RKO (cell line): ENCODE results near the gene LPAR3.
"Not testable (repeated sequence)": the region's sequence is repeated elsewhere in the genome, so short reads cannot be mapped to it uniquely, and the experiment has no call there.

Experiments used
- DNase-seq: peaks from one replicate; pipeline ENCODE4 v3.0.0-alpha.2; 2016; ENCODE audit warnings: low spot score

LPAR3 gene

GRCh38 chr1:84907095-84907827, 14.3 kb upstream of the LPAR3 start:
- DNase-seq, result no peak

GRCh38 chr1:84902727-84903126, 9.7 kb upstream of the LPAR3 start:
- not testable (repeated sequence) for DNase-seq

- no peak for DNase-seq
These were observed 7.0 kb upstream of the LPAR3 start for GRCh38 chr1:84899969-84900368.

GRCh38 chr1:84896279-84896678, 3.3 kb upstream of the LPAR3 start:
- no peak for DNase-seq

GRCh38 chr1:84890566-84890965, 2.4 kb downstream of the LPAR3 start:
- no peak for DNase-seq

GRCh38 chr1:84889437-84889836, 3.6 kb downstream of the LPAR3 start:
- no peak for DNase-seq

- no peak for DNase-seq
These were observed 4.3 kb downstream of the LPAR3 start for GRCh38 chr1:84888753-84889152.

- DNase-seq, result no peak
These were observed 5.6 kb downstream of the LPAR3 start for GRCh38 chr1:84887261-84887934.

- DNase-seq, result no peak
These were observed 7.5 kb downstream of the LPAR3 start for GRCh38 chr1:84885469-84885868.

GRCh38 chr1:84884671-84885389, 8.2 kb downstream of the LPAR3 start:
- no peak for DNase-seq

GRCh38 chr1:84883286-84883685, 9.7 kb downstream of the LPAR3 start:
- DNase-seq, result no peak

- no peak for DNase-seq
These were observed 15.4 kb downstream of the LPAR3 start for GRCh38 chr1:84877592-84877991.

- no peak for DNase-seq
These were observed 16.7 kb downstream of the LPAR3 start for GRCh38 chr1:84876353-84876752.

- no peak for DNase-seq
These were observed 19.6 kb downstream of the LPAR3 start for GRCh38 chr1:84873366-84873765.

- DNase-seq, result no peak
These were observed 20.2 kb downstream of the LPAR3 start for GRCh38 chr1:84872696-84873355.

GRCh38 chr1:84871181-84871580, 21.8 kb downstream of the LPAR3 start:
- no peak for DNase-seq

- no peak for DNase-seq
These were observed 22.4 kb downstream of the LPAR3 start for GRCh38 chr1:84870591-84870990.

GRCh38 chr1:84869720-84870119, 23.3 kb downstream of the LPAR3 start:
- no peak for DNase-seq

GRCh38 chr1:84862810-84863251, 30.2 kb downstream of the LPAR3 start:
- DNase-seq, result no peak

GRCh38 chr1:84861988-84862644, 30.9 kb downstream of the LPAR3 start:
- DNase-seq, result no peak

- no peak for DNase-seq
These were observed 31.5 kb downstream of the LPAR3 start for GRCh38 chr1:84861516-84861915.

GRCh38 chr1:84859866-84860265, 33.1 kb downstream of the LPAR3 start:
- no peak for DNase-seq
